Measurements from ENCODE around the gene PLA2G15. TPM values are rescaled to one million over a fixed set of nuclear protein-coding genes. Genes with fewer than 3 reads are reported as not detected.
A peak's percentile ranks its signal among the peaks of the same experiment; 100 is the strongest.

The PLA2G15 gene
- total RNA-seq, 1 experiment from 2014 or later, result 4.6 TPM

- Mint-ChIP-seq H3K36me3 (ENCODE audit: insufficient read depth, unreplicated experiment) (peaks cover 30% of the 10 kb centered on the region), H3K27ac (ENCODE audit: low read depth, unreplicated experiment) (peak overlapping the region; percentile 94), H3K27me3 (ENCODE audit: insufficient read depth, unreplicated experiment) (no peaks in the 10 kb centered on the region), H3K4me1 (ENCODE audit: insufficient read depth, unreplicated experiment) (peaks cover 16% of the 10 kb centered on the region), H3K9me3 (ENCODE audit: unreplicated experiment) (no peaks in the 10 kb centered on the region), H3K4me3 (ENCODE audit: unreplicated experiment) (peak overlapping the region; percentile 81)
- DNase-seq (ENCODE audit: unreplicated experiment), result peak; percentile 85
- POLR2A ChIA-PET, result interaction anchor here (0.6 to 6.0 kb wide), 33 partner anchors 9 to 577 kb away, joined by 3 to 99 read pairs (median 6); partner anchors contain the start of genes DDX28, DUS2, NFATC3 and PLA2G15
- intact Hi-C loops (cut with micrococcal nuclease), result loop anchor here (2.0 to 5.0 kb wide), 2 partner anchors 149 to 269 kb away; partner anchors contain the start of gene SLC12A4
- CTCF ChIA-PET, result interaction anchor here (4.2 kb wide), 1 partner anchor 92 kb away, joined by 18 read pairs; no protein-coding TSS in a partner anchor
- TF ChIP-seq, protein P1, sequence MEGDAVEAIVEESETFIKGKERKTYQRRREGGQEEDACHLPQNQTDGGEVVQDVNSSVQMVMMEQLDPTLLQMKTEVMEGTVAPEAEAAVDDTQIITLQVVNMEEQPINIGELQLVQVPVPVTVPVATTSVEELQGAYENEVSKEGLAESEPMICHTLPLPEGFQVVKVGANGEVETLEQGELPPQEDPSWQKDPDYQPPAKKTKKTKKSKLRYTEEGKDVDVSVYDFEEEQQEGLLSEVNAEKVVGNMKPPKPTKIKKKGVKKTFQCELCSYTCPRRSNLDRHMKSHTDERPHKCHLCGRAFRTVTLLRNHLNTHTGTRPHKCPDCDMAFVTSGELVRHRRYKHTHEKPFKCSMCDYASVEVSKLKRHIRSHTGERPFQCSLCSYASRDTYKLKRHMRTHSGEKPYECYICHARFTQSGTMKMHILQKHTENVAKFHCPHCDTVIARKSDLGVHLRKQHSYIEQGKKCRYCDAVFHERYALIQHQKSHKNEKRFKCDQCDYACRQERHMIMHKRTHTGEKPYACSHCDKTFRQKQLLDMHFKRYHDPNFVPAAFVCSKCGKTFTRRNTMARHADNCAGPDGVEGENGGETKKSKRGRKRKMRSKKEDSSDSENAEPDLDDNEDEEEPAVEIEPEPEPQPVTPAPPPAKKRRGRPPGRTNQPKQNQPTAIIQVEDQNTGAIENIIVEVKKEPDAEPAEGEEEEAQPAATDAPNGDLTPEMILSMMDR (IDR thresholded peaks at IDR 0.05; ENCODE audit: unreplicated experiment), result no peak
- TSS peak; percentile 59 for BruUV-seq (replicated peaks)
Measured at GRCh38 chr16:68236137-68236825, 8.9 kb upstream of the PLA2G15 start.

GRCh38 chr16:68236826-68237242 is 8.3 kb upstream of the PLA2G15 start:
- no peak for DNase-seq (ENCODE audit: unreplicated experiment)
- intact Hi-C loops (cut with micrococcal nuclease), result loop anchor here (1.0 to 5.0 kb wide), 3 partner anchors 91 to 270 kb away; partner anchors contain the start of gene SLC12A4
- Mint-ChIP-seq H3K27me3 (ENCODE audit: insufficient read depth, unreplicated experiment) (no peaks in the 10 kb centered on the region), H3K9me3 (ENCODE audit: unreplicated experiment) (no peaks in the 10 kb centered on the region), H3K27ac (ENCODE audit: low read depth, unreplicated experiment) (peak overlapping the region; percentile 94), H3K4me3 (ENCODE audit: unreplicated experiment) (peak overlapping the region; percentile 81), H3K4me1 (ENCODE audit: insufficient read depth, unreplicated experiment) (peaks cover 16% of the 10 kb centered on the region), H3K36me3 (ENCODE audit: insufficient read depth, unreplicated experiment) (peaks cover 25% of the 10 kb centered on the region)
- TF ChIP-seq, protein P1 (IDR thresholded peaks at IDR 0.05; ENCODE audit: unreplicated experiment), result no peak
- ChIA-PET POLR2A (interaction anchor here (0.5 to 6.0 kb wide), 40 partner anchors 8 to 1067 kb away, joined by 3 to 99 read pairs (median 6); partner anchors contain the start of genes NFATC3, NOL3, PLA2G15 and PRMT7), CTCF (interaction anchor here (4.2 kb wide), 1 partner anchor 92 kb away, joined by 18 read pairs; no protein-coding TSS in a partner anchor)
- BruUV-seq (replicated peaks), result TSS peak; percentile 27

DNA sequence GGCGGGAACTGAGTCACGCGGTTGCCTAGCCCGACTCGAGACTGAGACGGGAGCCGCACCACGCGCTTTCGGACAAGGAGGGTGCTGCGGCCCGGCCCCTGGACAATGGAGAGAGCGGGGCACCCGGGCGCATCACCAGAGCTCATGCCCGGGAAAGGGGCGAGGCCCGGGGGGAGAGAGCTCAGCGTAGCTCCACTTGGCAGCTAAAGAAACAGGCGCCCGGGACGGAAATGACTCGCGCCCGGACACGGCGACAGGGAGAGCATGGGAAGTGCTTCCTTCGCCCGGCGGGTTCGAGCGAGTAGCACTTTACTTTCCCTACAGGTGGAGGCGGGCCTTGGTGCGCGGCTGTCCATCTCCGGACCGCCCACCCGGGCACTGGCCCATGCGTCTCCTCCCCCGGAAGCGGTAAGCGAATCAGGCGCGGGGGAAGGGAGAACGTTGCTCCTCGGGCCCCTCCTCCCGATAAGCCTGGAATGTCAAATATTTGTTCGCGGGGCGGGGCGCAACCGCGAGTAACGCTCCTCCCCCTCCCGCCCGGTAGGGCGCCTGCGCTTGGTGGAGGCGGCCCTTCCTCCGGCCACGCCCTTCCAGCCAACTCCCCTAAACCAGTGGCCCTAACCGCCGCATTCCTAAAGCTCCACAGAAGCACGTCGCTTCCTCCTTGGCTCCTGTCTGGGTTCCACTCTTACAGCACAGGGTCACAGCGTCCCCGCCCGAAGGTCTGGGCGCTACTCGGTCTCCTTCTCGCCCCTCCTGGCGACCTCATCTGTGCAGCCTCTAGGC is 7.7 kb upstream of the PLA2G15 start:
- Mint-ChIP-seq H3K4me1 (ENCODE audit: insufficient read depth, unreplicated experiment) (peaks cover 16% of the 10 kb centered on the region), H3K27me3 (ENCODE audit: insufficient read depth, unreplicated experiment) (no peaks in the 10 kb centered on the region), H3K36me3 (ENCODE audit: insufficient read depth, unreplicated experiment) (peaks cover 21% of the 10 kb centered on the region), H3K4me3 (ENCODE audit: unreplicated experiment) (peak overlapping the region; percentile 81), H3K9me3 (ENCODE audit: unreplicated experiment) (no peaks in the 10 kb centered on the region), H3K27ac (ENCODE audit: low read depth, unreplicated experiment) (peak overlapping the region; percentile 94)
- TF ChIP-seq, protein P1 (IDR thresholded peaks at IDR 0.05; ENCODE audit: unreplicated experiment), result no peak
- BruUV-seq (replicated peaks), result no TSS peak
- intact Hi-C loops (cut with micrococcal nuclease), result loop anchor here (1.0 to 5.0 kb wide), 3 partner anchors 91 to 270 kb away; partner anchors contain the start of gene SLC12A4
- ChIA-PET CTCF (interaction anchor here (0.5 to 4.2 kb wide), 5 partner anchors 27 to 258 kb away, joined by 3 to 18 read pairs (median 4); partner anchors contain the start of gene SLC7A6), POLR2A (interaction anchor here (0.5 to 6.0 kb wide), 42 partner anchors 8 to 1067 kb away, joined by 3 to 99 read pairs (median 6); partner anchors contain the start of genes NFATC3, NOL3, PLA2G15 and PRMT7)
- DNase-seq (ENCODE audit: unreplicated experiment), result peak; percentile 98

All from MCF 10A (cell line).